Caco-2 (cell line): ENCODE results near the gene RNF112. TPM values are rescaled to one million over a fixed set of nuclear protein-coding genes. Genes with fewer than 3 reads are reported as not detected.

Source experiments
- BruUV-seq: library from RNA; stranded (reverse); fragments of 400-500 nt; replicated peaks from 2 replicates; lab custom pipeline; 2021; lab: Mats Ljungman, UMichigan
- CTCF ChIA-PET: fragments of 300-600 bp; sonication (Branson Sonifier 250); formaldehyde crosslinking; loops from one replicate; lab custom pipeline; 2022; ENCODE audit warnings: antibody characterized with exemption; lab: Charles Lee
- POLR2A ChIA-PET: fragments of 300-600 bp; sonication (Branson Sonifier 250); formaldehyde crosslinking; loops from one replicate; lab custom pipeline; 2022; ENCODE audit warnings: antibody characterized with exemption; lab: Charles Lee
- DNase-seq, 2 experiments: peaks; one replicate each; pipeline versions ENCODE4 v3.0.0 to v3.0.0-alpha.2; 2020 to 2022
- H3K27me3 ChIP-seq: replicated peaks from 2 replicates; pipeline ENCODE4 v1.6.0; 2011; ENCODE audit warnings: low read length; ENCODE audit not compliant: control insufficient read depth, insufficient read depth
- H3K36me3 ChIP-seq: 2 replicates; pipeline ENCODE4 v1.5.1; 2011; ENCODE audit warnings: low read length; ENCODE audit not compliant: control insufficient read depth, insufficient read depth
- H3K4me1 ChIP-seq: fragments of 250-450 bp; sonication (Bioruptor Pico); 2 replicates; pipeline ENCODE4 v1.5.1; 2020; ENCODE audit warnings: mild to moderate bottlenecking
- H3K4me3 ChIP-seq: 2 replicates; pipeline ENCODE4 v1.5.1; 2011; ENCODE audit warnings: low read depth, mild to moderate bottlenecking, control low read depth, low read length
- H3K9me3 ChIP-seq: fragments of 250-450 bp; sonication (Bioruptor Pico); 2 replicates; pipeline ENCODE4 v1.5.1; 2020; ENCODE audit warnings: mild to moderate bottlenecking, moderate library complexity
- H3K27ac Mint-ChIP-seq: one replicate; pipeline ENCODE4 v1.8.0; 2022; ENCODE audit warnings: mixed read lengths; ENCODE audit not compliant: unreplicated experiment
- H3K27me3 Mint-ChIP-seq: one replicate; pipeline ENCODE4 v1.8.0; 2022; ENCODE audit warnings: mixed read lengths; ENCODE audit not compliant: insufficient read depth, unreplicated experiment
- H3K36me3 Mint-ChIP-seq: one replicate; pipeline ENCODE4 v1.8.0; 2022; ENCODE audit warnings: mild to moderate bottlenecking, mixed read lengths; ENCODE audit not compliant: insufficient read depth, unreplicated experiment
- H3K4me1 Mint-ChIP-seq: one replicate; pipeline ENCODE4 v1.8.0; 2022; ENCODE audit warnings: low read depth, mixed read lengths; ENCODE audit not compliant: unreplicated experiment
- H3K4me3 Mint-ChIP-seq: one replicate; pipeline ENCODE4 v1.8.0; 2022; ENCODE audit warnings: mild to moderate bottlenecking, moderate library complexity, mixed read lengths; ENCODE audit not compliant: unreplicated experiment
- H3K9me3 Mint-ChIP-seq: one replicate; pipeline ENCODE4 v1.8.0; 2022; ENCODE audit warnings: mixed read lengths; ENCODE audit not compliant: unreplicated experiment
- CTCF ChIP-seq, 2 experiments: fragments of 200-600 bp in 1 of 2; IDR thresholded peaks; 1 replicate in 1 of 2; 2 replicates in 1 of 2; pipeline versions ENCODE4 v1.5.1 to v1.8.0; 2011 to 2022; ENCODE audit warnings: antibody characterized with exemption in 1 of 2, control low read depth in 1 of 2, inconsistent platforms in 1 of 2, low read depth in 1 of 2, low read length in 1 of 2, mild to moderate bottlenecking in 1 of 2, moderate library complexity in 1 of 2; ENCODE audit not compliant: insufficient read depth in 1 of 2, severe bottlenecking in 1 of 2, unreplicated experiment in 1 of 2
- intact Hi-C: fragments of 100-400 bp; cut with micrococcal nuclease; formaldehyde crosslinking; loops from one replicate; pipeline ENCODE4 v1.10.0; 2022; ENCODE audit not compliant: unreplicated experiment
- total RNA-seq: library from RNA; stranded (reverse); gene quantifications from 2 replicates; pipeline ENCODE4 v1.2.3, GENCODE V29; 2022

Gene RNF112
- total RNA-seq, 1 experiment from 2014 or later, result not detected

GRCh38 chr17:19386974-19387920 lies 23.8 kb upstream of the RNF112 start, which contains the start of gene MFAP4:
MFAP4 (minus strand) TSS chr17:19387190; CDS start chr17:19387155, 35 bp downstream.
- Histone ChIP-seq H3K4me1 (peaks cover 16% of the 10 kb centered on the region; the same call in 1 of the 2 replicates), H3K27me3 (no peaks in the 10 kb centered on the region), H3K9me3 (no peaks in the 10 kb centered on the region), H3K36me3 (peaks cover 5% of the 10 kb centered on the region), H3K4me3 (no peak within 1 kb of the TSS)
- DNase-seq, result no peak
- ChIA-PET POLR2A (interaction anchor here (0.6 to 2.4 kb wide), 3 partner anchors 9 to 1072 kb away, joined by 3 to 15 read pairs (median 11); partner anchors contain the start of gene MAPK7), CTCF (no interaction called here)
- intact Hi-C loops, result no loop called here
- Mint-ChIP-seq H3K4me1 (peaks cover 8% of the 10 kb centered on the region), H3K4me3 (peak within 1 kb of the TSS; percentile 9), H3K9me3 (no peaks in the 10 kb centered on the region), H3K36me3 (peaks cover 24% of the 10 kb centered on the region), H3K27ac (peak within 1 kb of the TSS; percentile 53), H3K27me3 (no peaks in the 10 kb centered on the region)
- no peak for TF ChIP-seq CTCF (IDR thresholded peaks at IDR 0.05; ENCODE audit: insufficient read depth in 1 of 2, low read depth in 1 of 2, low read length in 1 of 2, severe bottlenecking in 1 of 2, unreplicated experiment in 1 of 2)
- no TSS peak for BruUV-seq

DNA sequence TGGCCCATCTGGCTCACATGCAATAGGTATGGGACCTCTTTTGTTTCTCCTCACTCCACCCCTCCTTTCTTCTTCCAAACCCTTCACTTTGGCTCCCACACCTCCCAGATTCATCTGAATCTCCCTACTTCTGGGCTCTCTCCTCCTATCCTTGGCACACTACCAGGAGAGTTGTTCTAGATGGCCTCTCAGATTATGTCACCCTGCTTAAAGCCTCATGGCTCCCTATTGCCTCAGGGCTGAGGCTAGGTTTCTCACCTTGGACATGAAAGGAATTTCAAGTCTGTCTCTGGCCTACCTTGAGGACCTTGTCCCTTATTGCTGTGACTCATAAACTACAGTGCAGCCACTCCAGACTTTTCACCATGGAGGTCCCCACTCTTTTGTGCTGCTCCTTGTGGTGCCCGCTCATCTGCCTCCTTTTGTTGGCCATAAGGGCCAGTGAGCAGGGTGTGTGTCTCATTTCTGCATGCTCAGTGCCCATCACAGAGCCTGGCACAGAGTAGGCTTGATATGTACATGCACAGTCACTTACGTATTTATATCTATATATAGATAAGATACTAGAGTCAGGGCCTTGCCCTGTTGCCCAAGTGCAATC lies 23.0 kb upstream of the RNF112 start:
- no peak for DNase-seq
- intact Hi-C loops, result no loop called here
- Histone ChIP-seq H3K4me3 (no peak overlapping the region), H3K27me3 (no peaks in the 10 kb centered on the region), H3K4me1 (peaks cover 16% of the 10 kb centered on the region; the same call in 1 of the 2 replicates), H3K36me3 (peaks cover 4% of the 10 kb centered on the region), H3K9me3 (no peaks in the 10 kb centered on the region)
- ChIA-PET CTCF (interaction anchor here (0.9 kb wide), 1 partner anchor 10 kb away, joined by 3 read pairs; the partner anchor contains the start of gene MAPK7), POLR2A (interaction anchor here (2.4 kb wide), 1 partner anchor 10 kb away, joined by 11 read pairs; the partner anchor contains the start of gene MAPK7)
- Mint-ChIP-seq H3K36me3 (peaks cover 24% of the 10 kb centered on the region), H3K27ac (peak overlapping the region; percentile 53), H3K4me3 (peak overlapping the region; percentile 9), H3K4me1 (peaks cover 8% of the 10 kb centered on the region), H3K27me3 (peaks cover 3% of the 10 kb centered on the region), H3K9me3 (no peaks in the 10 kb centered on the region)
- BruUV-seq, result no TSS peak
- TF ChIP-seq CTCF (IDR thresholded peaks at IDR 0.05; ENCODE audit: insufficient read depth in 1 of 2, low read depth in 1 of 2, low read length in 1 of 2, severe bottlenecking in 1 of 2, unreplicated experiment in 1 of 2), result no peak
